Cerebellar cortex (tissue), 1 donor: ENCODE measurements around the gene FIG4.
"Not testable (repeated sequence)": the region's sequence is repeated elsewhere in the genome, so short reads cannot be mapped to it uniquely, and the experiment has no call there.

Source experiments
- DNase-seq: peaks from one replicate; pipeline ENCODE4 v3.0.0-alpha.2; 2015; ENCODE audit warnings: low spot score

FIG4 gene

DNA sequence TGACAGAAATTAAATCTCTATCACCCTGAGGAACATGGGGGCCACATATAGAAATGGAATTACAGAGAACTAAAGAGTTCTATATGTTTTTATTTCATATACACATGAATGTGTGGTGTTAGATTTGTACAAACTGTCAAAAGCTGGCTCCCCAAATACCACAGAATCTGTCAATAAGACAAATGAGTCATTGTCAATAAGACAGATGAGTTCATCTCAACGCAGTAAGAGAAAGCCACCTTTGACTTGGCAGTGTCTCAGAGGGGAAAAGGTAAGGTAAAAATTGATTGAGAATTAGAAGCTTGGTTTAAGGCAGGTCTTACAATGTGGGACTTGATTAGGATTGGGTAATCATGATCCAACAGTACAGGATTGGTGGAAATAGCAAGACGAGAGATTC, 162.9 kb downstream of the FIG4 start:
- no peak for DNase-seq

DNA sequence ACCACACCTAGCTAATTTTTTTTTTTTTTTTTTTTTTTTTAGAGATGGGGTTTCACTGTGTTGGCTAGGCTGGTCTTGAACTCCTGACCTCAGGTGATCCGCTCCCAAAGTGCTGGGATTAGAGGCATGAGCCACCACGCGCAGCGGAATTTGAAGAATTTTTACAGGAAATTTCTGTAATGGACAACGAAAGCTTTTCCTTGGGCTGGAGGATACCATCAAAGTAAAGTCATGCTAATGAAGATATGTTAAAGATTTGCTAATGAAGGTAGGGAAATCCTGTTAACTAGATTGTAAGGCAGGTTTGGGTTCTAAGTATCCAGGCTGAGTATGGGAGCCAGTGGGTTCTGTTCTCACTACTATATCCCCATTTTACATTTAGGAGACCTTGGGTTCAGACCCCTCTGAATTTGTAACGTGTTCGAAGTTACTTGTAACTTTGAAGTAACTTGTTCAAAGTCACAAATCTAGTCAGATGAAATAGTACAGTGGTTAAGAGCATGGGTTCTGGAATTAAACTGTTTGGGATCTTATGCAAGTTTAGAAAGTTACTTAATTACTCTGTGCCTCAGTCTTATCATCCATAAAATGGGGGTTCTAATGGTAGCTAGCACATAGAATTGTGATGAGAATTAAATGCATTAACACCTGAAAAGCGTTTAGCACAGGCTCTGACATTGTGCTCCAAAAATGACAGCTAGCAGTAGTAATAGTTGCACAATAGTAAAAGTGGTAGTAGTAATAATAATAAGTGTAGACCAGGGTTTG, 163.6 kb downstream of the FIG4 start:
- DNase-seq: no peak

DNA sequence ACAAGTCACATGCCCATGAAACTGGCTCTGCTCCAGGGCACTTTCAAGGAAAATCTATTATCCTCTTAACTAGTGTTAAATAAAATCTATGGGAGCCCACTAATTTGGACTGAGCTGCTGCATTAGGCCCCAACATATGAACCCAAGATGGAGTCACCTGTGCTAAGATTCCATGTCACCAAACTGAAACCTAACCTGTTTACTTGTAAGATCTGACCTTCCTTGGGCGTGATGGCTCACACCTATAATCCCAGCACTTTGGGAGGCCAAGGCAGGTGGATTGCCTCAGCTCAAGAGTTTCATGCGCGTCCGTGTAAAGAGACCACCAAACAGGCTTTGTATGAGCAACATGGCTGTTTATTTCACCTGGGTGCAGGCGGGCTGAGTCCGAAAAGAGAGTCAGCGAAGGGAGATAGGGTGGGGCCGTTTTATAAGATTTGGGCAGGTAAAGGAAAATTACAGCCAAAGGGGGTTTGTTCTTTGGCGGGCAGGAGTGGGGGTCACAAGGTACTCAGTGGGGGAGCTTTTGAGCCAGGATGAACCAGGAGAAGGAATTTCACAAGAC, 164.5 kb downstream of the FIG4 start:
- not testable (repeated sequence) for DNase-seq

DNA sequence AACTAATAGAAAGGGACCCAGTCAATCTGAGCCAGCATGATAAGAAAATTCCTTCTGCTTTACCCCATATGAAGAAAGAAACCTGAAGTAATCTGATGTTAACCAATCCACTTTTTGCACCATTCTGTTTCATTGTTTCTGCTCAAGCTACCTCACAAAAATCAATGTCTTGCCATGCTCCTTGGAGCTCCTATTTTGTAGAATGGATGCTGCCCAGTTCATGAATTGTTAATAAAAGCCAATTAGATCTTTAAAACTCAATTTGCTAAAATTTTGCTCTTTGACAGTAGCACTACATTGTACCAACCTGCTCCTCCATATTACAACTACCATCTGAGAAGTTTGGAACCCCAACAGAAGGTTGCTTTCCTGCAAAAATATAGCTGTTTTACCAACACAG, 170.8 kb downstream of the FIG4 start:
- DNase-seq: no peak

DNA sequence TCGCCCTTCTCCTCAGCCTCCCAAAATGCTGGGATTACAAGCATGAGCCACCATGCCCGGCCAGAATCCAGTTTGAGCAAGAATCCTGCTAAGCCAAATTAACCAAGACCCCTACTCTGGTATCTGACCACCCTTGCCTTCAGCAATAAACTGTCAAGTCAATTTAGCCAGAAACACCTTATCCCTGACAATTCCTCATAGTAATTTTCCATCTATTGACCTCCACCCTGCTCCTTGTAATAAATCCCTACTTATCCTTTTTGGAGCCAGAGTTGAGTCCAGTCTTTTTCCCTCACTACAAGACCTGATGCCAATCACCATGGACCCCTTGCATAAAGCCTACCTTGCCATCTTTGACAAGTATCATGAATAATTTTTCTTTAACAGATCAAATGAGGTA, 173.0 kb downstream of the FIG4 start:
- no peak for DNase-seq

DNA sequence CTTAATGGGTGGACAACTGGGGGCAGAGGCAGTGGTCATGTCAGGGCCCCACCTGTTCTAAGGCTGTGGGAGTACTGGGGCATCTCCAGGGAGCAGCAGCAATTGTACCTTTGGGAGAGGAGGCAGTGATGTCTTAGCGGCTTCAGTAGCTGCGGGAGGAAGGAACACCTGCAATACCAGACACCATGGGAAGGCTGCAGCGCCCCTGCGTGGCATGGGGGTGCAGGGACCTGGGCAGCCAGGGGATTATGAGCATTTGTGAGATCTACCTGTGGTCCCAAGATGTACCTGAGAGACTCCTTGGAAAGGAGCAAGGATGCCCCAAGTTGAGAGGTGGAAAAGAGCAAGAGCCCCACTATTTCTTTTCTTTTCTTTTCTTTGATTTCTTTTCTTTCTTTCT, 174.9 kb downstream of the FIG4 start:
- no peak for DNase-seq

DNA sequence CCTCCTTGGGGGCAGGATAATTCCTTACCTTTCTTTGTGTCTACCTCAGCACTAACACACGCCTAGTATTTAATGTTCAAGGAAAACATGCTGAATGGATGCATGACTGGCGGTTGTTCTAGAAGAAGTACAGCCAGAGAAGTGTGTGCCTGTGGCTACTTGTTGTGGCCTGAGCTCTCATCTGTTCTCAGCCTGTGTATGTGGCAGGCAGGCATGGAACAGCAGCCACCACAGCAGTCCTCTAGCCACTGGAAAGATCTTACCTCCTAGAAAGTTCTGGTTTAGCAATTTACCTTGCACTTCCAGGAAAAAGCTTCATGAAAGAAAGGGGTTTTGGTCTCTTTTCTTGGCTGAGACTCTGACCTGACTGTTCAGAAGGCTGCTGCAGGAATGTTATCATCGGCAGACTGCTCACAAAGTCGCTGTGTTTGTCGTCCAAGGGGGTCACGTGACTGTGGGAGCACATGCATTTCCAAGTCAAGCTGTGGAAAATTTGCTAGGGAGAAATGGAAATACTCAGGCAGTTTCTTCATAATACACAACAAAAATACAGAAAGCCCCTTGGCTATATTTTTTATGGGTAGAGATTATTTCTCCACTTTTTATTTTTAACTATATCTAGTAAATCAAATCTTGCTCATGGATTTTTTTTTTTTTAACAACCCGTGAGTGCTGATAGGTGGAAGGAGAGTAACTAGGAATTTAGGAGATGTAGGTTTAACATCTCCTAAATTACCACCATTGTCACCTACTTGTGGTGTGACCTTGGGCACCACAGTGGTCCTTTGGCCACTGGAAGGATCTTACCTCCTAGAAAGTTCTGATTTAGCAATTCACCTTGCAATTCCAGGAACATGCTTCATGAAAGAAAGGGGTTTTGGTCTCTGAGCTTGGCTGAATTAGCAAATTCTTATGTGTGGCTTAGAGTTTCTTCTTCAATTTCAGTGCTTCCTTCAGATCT, 176.2 kb downstream of the FIG4 start:
- peak; percentile 77 for DNase-seq

DNA sequence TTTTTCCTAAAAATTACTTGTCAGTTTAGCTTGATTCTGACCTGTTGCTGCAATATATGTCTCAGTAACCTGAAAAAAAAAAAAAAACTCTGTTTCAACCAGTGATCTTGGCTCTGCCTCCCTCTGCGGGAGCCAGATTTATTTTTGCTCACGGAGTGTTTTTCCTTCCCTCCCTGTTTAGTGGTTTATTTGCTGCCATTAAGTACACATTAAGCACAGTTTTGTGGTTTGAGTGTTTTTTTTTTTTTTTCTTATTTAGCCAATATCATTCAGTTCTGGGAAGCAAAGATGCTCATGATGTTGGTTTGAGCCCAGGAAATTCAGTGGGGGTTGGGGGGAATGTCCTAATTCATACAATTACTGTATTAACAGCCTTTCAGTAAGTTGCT, 176.9 kb downstream of the FIG4 start:
- DNase-seq: peak; percentile 59

DNA sequence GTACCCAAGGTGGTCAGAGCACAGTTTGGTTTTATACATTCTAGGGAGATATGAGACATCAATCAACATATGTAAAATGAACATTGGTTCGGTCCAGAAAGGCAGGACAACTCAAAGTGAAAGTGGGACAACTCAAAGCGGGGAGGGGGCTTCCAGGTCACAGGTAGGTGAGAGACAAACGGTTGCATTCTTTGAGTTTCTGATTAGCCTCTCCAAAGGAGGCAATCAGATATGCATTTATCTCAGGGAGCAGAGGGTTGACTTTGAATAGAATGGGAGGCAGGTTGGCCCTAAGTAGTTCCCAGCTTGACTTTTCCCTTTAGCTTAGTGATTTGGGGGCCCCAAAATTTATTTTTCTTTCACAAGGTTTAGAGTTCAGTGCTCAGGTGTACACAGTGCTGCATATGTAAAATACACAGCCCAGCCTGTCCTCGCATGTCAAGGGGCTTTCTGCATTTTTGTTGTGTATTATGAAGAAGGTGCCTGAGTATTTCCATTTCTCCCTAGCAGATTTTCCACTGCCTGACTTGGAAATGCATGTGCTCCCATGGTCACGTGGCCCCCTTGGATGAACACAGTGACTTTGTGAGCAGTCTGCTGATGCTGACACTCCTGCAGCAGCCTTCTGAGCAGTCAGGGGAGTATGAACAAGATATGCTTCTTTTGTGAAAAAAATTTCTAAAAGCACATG, 178.4 kb downstream of the FIG4 start:
- peak; percentile 72 for DNase-seq

DNA sequence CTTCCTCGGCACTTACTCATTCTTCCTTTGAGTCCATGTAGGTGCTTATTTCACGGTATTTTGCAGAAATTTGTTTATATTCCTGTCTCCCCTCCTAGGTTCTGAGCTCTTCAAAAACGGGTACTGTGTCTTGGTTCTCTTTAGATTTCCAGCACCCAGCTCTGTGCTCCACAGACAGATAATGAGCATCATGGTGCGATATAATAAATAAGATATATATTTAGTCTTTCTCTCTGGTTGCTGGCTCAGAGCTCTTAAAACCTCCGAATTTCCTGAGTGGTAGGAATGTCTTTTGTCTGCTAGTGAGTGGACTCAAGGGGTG, 179.0 kb downstream of the FIG4 start:
- no peak for DNase-seq

DNA sequence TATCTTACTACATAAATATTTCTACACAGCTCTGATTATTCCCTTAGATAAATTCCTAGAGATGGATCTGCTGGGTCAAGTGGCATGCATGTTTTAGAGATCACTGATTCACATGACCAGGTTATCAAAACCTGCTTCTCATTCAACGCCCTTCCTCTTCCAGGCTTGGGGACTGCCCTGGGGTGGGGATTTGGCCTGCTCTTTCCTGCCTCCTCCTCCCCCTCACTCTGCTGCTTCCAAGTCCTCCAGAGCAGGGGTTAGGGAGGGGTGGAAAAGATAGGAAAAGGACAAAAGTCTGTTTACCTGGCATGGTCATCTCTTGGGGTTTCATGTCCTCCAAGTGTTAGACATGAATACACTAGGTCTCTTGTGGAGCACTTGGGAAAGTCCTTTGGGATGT, 181.5 kb downstream of the FIG4 start:
- no peak for DNase-seq

DNA sequence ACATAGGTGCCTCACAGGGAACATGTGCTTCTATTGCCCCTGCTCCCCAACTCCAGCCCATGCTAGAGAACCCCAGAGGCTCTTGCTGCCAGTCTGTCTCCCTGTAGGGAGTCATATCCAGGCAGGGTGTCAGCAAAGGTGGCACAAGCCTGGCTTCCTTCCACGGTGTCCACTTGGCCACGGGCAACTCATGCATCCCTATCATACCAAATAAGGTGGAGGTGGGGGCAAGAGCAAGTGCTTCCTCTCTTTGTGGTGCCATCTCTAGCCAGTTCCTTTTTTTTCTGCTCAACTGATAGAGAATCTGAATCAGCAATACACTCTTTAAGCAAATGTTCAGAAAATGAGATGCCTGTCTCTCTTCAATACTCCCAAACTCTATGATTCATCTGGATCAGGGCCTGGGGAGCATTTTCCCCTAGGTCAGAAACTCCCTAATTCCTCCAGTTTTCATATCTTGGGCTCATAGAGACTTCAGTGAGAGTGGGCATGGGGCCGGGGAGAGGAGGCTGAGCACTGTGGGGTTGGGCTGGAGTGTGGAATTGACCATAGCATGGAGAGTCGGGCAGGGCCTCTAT, 182.0 kb downstream of the FIG4 start:
- DNase-seq: no peak

DNA sequence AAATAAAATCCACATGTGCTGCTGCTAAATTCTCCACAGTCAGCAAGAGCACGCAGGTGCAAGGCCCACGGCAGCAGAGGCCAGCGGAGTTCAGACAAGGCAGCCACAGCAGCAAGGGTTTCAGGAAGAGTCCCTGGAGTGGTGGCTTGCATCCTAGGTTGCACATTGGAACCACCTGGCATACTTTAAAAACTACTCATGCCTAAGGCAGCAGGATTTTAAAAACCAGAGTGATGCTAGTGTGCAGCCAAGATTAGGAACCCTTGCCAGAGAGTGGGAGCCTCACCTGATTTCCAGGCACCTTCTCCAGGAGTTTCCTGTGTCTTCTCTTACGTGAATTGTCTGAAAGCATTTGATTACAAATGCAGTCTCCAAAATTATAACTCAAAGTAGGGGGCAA, 183.0 kb downstream of the FIG4 start:
- DNase-seq: no peak

DNA sequence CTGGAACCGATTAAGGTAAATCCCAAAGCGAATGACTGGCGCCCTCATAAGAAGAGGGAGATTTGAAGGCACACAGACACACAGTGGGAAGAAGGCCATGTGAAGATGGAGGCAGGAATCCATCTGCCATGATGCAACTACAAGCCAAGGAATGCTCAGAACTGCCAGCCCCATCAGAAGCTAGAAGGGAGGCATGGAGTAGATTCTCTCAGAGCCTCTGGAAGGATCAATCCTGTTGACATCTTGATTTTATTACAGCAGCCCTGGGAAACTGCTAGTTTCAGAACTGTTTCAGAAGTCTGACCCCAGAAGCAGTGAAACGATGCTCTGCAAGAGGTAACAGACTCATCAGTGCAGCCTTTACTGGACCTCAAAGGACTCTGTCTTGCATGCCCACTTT, 183.5 kb downstream of the FIG4 start:
- DNase-seq: no peak
